HG02642 (cell line): Measurements from ENCODE around the gene RHEB.

ENCODE experiments used
- ATAC-seq: cut with Tn5 transposase; IDR thresholded peaks from one replicate; pipeline ENCODE4 v1.9.1; 2021; ENCODE audit warnings: mild to moderate bottlenecking; ENCODE audit not compliant: unreplicated experiment, poor library complexity

The RHEB gene

GRCh38 chr7:151452680-151453325, 66.9 kb downstream of the RHEB start:
- no peak for ATAC-seq

DNA sequence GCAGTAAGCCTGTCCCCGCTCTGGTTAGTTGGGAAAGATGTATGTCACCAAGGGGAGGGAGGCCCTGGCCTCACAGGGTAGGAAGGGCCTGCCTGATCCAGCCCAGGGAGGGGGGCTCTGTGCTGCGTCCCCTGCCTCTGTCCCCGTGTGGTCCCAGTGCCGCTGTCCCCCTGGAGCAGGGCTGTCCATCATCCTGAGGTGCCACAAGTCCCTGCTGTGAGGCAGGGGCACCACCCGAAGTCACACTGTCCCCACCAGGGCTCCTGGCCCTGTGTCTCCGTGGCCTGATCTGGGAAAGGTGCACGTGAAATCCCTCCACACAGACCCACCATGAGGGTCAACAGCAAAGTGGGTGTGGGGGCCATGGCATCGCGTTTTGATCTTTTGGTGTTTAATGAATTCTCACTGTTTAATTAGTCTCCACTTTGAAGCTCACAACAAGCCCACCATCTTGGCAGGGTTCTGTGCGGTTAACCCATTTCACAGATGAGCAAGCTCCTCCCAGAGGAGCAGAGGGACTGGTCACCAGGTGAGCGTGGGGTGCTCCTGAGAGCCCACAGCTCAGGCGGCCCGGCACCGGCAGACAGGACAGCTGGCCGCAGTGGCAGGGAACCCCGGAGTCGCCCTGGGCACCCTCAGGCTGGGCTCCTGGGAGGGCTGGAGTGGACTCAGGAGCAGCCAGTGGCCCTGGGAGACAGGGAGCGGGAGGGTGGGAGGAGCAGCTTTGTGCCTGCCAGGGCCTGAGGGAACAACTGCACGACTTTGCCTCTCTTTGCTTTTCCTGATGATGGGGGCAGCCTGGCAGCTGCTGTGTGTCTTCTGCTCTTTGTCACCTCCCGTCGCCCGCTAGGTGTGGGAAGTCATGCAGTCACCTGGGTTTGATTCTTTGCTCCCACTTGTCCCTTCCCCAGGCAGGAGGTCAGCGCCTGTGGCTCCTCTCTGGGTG, 67.8 kb downstream of the RHEB start:
- ATAC-seq, result no peak

GRCh38 chr7:151451156-151451555, 68.5 kb downstream of the RHEB start:
- no peak for ATAC-seq

GRCh38 chr7:151449990-151450389, 69.7 kb downstream of the RHEB start:
- no peak for ATAC-seq

DNA sequence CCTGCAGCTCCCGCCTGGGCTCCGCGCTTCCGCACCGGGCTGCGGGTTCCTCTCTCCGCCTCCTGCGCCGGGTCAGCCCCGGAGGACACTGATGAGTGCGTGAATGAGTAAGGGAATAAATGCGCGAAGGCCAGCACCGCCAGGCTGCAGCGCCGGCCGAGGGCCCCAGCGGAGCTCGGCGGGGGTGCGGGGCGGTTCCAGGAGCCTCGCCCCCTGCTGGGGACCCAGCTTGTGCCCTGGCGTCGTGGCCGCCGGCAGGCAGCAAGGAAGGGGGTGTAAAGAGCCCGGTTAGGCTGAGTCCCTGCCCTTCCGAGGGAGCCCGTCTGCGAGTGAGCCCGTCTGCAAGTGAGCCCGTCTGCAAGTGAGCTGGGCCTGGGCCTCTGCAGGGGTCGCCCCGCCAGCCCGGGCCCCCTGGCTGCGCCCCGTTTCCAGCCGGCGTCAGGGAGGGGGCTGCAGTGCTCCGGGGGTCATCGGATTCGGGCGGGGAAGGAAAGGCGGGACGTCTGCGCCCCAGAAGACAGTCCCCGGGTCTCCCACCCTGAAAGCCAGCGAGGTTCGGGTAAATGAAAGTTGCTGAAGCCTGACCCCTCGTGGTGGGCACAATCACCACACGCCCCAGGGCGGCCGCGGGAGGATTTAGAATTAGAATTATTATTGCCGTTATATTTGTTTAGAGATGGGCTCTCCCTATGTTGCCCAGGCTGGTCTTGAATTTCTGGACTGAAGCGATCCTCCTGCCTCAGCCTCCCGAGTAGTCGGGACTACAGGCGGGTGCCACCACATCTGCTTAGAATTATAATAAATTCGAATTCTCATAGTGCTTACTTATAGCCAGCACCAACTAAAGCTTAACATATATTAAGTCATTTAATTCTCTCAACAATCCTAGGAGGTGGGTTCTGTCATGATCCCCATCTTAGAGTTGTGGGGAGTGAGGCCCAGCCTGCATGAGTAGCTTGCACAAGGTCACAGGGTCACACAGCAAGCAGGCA, 71.1 kb downstream of the RHEB start:
- ATAC-seq, result peak; percentile 80

- ATAC-seq, result no peak
Measured at GRCh38 chr7:151447901-151448260, 71.8 kb downstream of the RHEB start.

DNA sequence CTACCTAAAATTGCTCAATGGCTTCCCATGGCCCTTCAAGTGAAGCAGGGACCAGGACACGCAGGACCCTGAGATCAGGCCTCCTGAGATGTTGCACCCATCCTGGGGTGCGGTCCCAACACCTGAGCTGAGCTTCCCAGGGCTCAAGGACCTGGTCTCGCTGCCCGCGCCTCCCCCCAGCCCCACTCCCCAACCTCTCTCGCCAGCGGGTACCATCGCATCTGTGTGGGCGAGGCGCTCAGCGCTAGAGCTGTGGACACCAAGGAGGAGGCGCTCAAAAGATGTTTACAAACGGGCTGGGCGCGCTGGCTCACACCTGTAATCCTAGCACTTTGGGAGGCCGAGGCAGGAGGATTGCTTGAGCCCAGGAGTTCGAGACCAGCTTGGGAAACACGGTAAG, 72.4 kb downstream of the RHEB start:
- no peak for ATAC-seq

GRCh38 chr7:151446412-151446811, 73.3 kb downstream of the RHEB start:
- ATAC-seq, result no peak

GRCh38 chr7:151444632-151445031, 75.1 kb downstream of the RHEB start:
- ATAC-seq, result no peak

GRCh38 chr7:151442776-151443496, 76.8 kb downstream of the RHEB start:
- ATAC-seq, result no peak

DNA sequence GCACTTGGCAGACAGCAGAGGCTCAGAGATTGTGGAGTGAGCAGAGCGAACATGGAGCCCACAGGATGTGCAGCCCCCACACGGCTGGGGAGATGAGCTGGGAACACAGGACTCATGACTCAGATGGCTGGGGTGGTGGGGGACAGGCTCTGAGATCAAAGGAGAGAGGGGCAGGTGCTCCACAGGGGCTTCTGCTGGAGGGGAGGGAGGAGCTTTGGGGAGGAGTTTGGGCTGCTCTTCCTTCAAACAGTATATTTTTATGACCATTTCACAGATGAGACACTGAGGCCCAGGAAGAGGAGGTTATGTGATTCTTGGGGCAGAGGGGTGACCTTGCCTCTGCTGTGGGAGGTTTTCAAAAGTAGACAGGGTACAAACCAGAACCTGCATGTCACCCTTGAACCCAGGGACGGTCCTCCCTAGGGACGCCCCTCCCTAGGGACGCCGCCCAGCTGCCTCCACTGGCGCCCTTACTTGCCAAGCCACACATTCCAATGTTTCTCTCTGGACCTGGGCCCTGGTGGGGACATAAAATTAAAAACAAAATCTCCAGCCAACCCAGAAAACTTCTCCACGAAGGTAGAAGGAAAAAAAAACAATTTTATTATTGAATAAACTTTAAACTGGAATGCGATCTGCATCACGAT, 78.8 kb downstream of the RHEB start:
- no peak for ATAC-seq

- ATAC-seq, result no peak
Measured at GRCh38 chr7:151439855-151440798, 79.6 kb downstream of the RHEB start, which contains the start of gene CRYGN. TSS of gene CRYGN (minus strand) at chr7:151440141. CDS start at chr7:151439917, 224 bp downstream.

DNA sequence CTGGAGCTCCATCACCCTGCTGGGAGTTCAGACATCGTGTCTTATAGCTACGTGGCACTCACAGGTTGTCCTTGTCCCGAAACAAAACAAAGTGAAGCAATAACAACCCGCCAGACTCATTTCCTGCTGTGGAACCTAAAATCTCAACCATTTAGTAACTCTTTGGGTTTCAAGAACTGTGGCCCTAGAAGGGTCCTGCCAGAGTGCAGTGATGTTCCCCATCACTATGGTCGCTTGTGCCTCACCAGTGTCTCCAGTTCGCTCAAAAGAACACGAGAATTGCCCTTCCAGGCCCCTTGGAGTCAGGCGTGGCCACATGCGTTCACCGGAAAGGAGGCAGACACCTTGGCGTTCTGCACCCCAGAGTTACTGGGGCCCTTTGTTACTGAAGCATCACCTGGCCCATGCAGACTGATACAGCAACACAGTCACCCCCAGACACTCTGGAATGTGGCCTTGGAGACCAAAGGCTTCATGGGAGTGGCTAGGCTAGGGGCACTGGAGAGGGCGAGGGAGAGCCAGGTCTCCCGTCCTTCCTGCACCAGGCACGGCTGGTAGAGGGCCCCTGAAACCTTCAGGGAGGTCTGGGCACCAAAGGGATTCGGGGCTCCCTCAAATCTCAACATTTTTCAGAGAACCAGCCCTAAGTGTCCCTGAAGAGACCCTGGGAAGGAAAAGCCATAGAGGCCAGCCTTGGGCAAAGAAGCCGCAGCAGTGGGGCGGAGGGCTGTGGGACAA, 80.7 kb downstream of the RHEB start:
- ATAC-seq, result no peak

GRCh38 chr7:151437866-151438516, 81.7 kb downstream of the RHEB start:
- no peak for ATAC-seq

DNA sequence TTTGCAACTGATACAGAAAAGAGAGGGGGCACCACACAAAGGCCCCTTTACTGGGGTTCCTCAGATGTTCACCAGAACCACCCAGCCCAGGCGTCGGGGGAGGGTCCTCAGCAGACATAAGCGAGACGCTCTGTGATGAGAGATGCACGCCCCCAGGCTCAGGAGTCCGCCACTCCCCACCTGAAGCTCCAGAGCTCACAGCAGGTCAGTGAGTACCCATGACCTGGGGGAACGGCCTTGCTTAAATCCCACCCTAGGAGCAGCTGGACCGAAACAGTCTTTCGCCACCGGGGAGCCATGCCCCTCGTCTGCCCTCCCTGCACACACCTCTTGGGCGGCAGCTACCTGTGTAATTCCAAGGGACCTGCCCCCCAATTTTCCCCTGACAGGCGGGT, 82.5 kb downstream of the RHEB start:
- no peak for ATAC-seq

DNA sequence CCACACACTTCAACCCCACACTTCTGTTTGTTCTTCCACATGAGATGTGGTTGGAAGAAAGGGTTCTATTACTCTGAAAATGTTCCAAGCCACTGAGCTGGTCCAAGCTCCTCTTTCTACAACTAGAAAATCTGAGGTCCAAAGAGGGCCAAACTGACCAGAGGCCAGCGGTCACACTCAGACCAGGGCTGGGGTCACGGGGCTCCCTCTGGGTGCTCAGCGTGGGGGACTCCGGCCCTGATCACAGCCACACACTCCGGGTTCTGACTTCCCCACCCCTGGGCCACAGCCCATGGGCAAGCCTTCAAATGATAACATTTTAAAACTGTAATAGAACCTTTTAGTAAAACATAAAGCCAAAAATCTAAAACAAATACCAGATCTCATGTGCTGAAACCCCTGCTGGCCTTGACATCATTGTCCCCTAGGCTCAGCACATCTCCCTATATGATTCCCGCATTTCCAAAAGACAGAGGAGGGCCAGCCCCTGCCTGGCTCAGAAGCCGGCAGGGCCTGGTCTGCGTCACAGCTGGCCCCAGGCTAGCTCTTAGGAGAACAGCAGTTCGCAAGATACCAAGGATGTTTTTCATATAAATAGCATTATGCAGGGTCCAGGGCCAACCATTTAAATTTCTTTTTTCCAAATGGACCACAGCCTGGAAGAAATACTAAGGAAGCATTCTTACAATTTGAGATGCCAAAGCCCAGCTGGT, 83.1 kb downstream of the RHEB start:
- ATAC-seq, result no peak
